ENCODE data around the gene A2M.

GRCh38 chr12:9107542-9107873 is 8.2 kb downstream of the A2M start:
- TF ChIP-seq CTCF (IDR thresholded peaks at IDR 0.05; ENCODE audit: insufficient read depth, low read length, poor library complexity, severe bottlenecking) (no peak), EZH2phosphoT487 (conservative IDR thresholded peaks at IDR 0.05; ENCODE audit: low read length) (no peak)

Measured in SU-DHL-6 (cell line).